Activated CD4-positive, CD25-positive, alpha-beta regulatory T cell treated with anti-CD3 and anti-CD28 coated beads, Interleukin-2, amount 50 U/mL, for 16 hours (primary cell): Measurements from ENCODE around the gene SH3RF2.

ENCODE experiments used
- DNase-seq: peaks from one replicate; pipeline ENCODE4 v3.0.0-alpha.2; 2020; ENCODE audit warnings: low read depth, low spot score

Gene SH3RF2

GRCh38 chr5:146041180-146041789 lies 104.9 kb downstream of the SH3RF2 start:
- no peak for DNase-seq

- no peak for DNase-seq
These were observed 106.4 kb downstream of the SH3RF2 start for GRCh38 chr5:146042628-146043279.

DNA sequence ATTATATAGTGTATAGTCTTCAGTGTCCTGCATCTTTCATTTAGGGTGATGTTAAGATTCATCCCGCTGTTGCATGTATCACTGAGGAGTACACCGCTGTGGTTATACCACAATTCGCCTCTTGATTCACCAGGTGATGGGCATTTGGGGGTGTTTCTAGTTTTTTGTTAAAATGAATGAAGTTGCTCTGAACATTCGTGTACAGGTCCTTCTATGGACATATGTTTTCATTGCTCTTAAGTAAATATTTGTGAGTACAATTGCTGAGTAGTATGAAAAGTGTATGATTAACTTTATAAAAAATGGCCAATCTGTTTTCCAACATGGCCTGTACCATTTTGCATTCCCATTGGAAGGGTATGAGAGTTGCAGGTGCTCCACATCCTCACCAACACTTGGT lies 107.3 kb downstream of the SH3RF2 start:
- DNase-seq: no peak

GRCh38 chr5:146047396-146047795 lies 111.0 kb downstream of the SH3RF2 start:
- no peak for DNase-seq

DNA sequence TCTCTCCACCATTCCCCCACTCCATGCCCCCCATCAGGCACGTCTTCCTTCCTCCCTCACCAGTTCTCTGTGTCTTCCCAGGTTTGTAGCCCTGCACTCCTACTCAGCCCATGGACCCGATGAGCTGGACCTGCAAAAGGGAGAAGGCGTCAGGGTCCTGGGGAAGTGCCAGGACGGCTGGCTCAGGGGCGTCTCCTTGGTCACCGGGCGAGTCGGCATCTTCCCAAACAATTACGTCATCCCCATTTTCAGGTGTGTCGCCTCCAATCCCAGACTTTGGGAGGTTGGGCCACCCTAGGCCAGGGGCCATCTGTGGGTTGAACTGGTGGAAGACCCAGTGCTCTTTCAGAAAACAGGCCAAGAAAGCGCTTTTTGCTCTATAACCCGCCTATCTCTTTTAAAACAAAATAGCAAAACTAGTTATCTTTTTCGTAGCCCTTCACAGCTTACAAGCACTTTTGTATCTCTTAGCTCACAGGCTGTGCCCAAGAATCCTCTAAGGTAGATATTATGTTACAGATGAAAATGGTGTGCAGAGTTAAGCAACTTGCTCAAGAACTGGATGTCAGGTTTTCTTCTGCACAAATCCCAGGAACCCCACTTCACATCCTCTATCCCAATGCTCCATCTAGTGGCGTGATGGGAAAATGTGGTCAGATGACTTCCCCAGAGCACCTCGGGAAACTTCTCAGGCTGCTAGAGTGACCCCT lies 112.8 kb downstream of the SH3RF2 start:
- no peak for DNase-seq

DNA sequence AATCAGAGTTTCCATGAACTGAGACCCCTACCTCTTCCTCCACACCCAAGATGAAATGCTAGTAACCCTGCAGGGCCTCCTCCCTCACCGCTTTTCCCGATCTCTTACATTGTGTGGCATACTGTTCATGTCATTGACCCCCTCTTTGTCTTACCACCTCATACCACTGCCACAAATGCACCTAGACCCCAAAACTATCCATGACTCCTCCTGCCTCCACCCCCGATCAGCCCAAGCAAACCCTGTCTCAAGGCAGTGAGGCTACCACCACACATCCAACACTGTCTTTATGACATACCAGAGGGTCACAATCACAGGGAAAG lies 113.3 kb downstream of the SH3RF2 start:
- DNase-seq: no peak

- no peak for DNase-seq
These were observed 113.7 kb downstream of the SH3RF2 start for GRCh38 chr5:146050086-146050485.

- no peak for DNase-seq
These were observed 115.3 kb downstream of the SH3RF2 start for GRCh38 chr5:146051678-146052077.

- DNase-seq: no peak
These were observed 116.4 kb downstream of the SH3RF2 start for GRCh38 chr5:146052780-146053179.

GRCh38 chr5:146055432-146055831 lies 119.1 kb downstream of the SH3RF2 start:
- DNase-seq: no peak

- no peak for DNase-seq
These were observed 123.3 kb downstream of the SH3RF2 start for GRCh38 chr5:146059460-146060220.

DNA sequence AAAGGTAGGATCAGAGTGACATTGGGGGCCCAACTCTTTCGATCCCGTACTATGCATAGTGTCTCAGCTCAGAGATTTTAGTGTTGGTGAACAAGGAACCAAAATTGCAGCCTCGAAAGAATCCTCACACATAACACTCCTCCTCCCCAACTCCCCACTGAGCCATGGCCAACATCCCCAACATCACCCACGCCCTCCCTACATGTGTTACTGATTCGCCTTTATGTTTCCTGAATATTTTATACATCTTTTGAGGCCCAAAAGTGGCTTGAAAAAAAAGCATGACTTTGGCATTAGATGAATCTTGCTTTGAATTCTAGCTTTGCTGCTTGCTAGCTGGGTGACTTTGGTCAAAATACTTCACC lies 123.8 kb downstream of the SH3RF2 start:
- DNase-seq: no peak

DNA sequence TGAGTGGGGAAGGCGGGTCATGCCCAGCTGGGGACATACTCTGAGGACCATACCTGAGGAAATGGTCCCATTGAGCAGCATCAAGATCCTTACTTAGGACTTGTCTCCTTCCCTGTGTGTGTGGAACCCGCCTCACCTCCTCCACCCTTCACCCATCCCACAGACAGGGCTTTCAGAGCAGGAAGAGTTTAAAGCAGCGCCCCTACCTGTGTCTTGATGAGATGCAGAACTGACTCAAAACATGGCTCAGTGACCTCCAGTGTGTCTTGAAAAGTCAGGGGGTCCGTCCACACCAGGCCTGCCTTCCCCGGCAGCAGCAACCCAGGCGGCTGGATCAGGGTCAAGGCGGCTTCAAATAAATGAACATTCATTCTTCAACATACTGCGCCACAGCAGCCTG lies 130.6 kb downstream of the SH3RF2 start:
- no peak for DNase-seq

DNA sequence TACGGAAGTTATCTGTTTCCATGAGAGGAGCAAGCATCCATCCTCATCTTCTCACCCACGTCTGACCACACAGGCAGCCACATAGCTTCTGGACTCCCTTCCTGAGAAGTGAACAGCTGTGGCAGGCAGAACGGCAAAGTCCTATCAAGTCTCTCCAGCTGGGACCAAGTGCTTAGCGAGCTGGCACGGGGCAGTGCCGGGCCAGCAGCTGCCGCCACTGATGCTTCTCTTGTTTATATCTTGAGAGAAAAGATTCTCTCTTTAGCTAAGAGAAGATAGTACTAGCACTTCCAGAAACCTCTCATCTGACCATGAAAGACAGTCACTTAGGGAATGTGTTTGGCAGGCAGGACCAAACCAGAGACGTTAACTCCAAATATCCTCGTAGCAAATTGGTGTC lies 131.8 kb downstream of the SH3RF2 start:
- no peak for DNase-seq

DNA sequence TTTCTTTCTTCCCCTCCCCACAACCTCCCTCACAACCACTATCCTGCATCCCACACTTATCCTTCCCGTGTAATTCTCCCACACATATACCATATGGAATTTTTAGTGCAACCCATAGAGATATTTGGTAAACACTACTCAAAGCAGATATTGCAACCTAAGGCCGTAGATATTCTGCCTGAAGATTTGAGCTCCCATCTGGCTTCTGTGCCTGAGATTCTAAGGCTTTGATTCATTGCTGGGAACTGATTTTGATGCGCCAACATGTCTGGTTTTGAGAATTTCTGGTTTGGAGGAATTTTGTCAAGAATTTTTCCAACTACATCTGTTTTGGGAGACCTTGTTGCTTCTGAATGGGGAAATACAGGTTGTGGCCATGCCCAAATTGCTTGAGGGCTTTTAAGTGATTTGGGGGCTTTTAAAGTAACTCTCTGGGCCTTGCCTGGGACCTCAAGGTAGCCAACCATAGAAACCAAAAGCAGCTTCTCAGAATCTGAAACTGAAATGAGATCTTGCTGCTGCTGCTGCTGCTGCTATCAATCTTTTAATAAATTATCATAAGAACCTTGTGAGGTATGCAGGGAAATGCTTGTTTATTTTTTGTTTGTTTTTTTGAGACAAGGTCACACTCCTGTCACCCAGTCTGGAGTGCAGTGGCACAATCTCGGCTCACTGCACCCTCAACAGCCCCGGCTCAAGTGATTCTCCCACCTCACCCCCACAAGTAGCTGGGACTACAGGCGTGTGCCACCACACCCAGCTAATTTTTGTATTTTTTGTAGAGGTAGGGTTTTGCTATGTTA lies 132.8 kb downstream of the SH3RF2 start:
- DNase-seq: no peak

DNA sequence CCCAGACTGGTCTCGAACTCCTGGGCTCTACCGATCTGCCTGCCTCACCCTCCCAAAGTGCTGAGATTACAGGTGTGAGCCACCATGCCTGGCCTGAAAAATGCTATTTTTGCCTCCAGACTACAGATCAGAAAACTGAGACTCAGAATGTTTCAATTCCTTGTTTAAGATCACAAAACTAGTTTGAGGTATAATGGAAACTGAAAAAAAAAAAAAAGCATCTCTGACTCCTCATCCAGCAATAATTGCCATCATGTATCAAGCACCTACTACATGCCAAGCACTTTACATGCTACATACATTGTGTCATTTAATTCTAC lies 133.4 kb downstream of the SH3RF2 start:
- DNase-seq: no peak

DNA sequence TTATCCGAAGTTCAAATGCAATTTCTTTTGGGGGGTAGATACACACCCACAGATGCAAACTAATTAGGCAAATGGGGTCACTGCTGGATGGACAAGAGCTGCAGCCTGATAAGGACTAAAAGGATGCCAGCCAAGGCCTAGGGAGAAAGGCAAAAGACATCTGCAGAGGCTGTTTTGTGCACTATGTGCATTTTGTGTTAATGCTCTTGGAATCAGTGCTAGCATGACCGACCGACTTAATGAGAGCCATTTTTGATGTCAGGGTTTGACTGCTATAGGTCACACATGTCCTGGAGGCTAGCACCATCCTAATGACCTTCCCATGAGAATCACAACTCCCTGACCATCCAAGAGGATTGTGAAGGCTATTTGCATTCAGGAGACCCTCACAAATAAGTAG lies 134.4 kb downstream of the SH3RF2 start:
- no peak for DNase-seq

DNA sequence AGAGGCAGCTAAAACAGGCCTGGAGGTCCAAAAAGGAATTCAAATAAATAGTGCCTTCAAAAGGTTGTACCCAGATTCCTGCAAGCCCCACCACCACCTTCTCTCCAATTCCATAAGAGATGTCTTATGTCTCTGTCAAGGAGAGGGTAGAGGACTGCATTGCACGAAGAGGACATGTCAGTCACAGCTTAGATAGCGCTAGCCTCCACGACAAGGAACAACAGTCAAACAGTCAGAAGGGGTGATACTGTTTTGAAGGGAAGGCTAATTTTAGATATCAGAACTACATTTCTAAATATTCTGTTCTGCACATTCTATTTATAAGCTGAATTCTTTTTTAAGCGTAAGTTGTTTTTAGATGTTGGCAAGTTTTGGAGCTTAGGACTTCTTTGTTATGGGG lies 134.8 kb downstream of the SH3RF2 start:
- no peak for DNase-seq

- no peak for DNase-seq
These were observed 136.2 kb downstream of the SH3RF2 start for GRCh38 chr5:146072595-146072994.

- no peak for DNase-seq
These were observed 137.0 kb downstream of the SH3RF2 start for GRCh38 chr5:146073239-146073900.

DNA sequence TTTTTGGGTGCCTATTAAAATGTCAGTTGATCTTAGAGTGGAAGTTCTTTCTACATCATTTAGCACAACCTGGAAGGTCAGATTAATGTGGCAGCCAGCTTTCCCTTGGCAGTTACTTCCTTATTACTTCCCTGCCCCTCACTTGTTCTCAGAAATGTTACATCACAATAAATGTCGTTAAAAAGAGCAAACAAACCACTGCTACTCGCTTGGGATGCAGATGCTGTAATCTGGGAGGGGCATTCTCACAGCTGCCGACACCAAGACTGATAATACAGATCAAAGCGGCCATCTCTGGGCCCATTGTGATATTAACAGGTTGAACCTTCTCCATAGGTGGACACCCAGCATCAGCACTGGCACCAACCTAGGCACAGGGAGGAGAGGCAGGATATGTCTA lies 139.7 kb downstream of the SH3RF2 start:
- DNase-seq: no peak
